ENCODE results near the gene OSBPL6. TPM values are rescaled to one million over a fixed set of nuclear protein-coding genes. Genes with fewer than 3 reads are reported as not detected.
"Not testable (repeated sequence)": the region's sequence is repeated elsewhere in the genome, so short reads cannot be mapped to it uniquely, and the experiment has no call there.

Gene OSBPL6
- total RNA-seq, result 1.8 TPM

- intact Hi-C loops (cut with DNase I), result no loop called here
- peak; percentile 81 for DNase-seq (ENCODE audit: low spot score)
- peak; percentile 97 for ATAC-seq
These were observed at the start of gene OSBPL6 for GRCh38 chr2:178193823-178194599. Gene OSBPL6, plus strand, starts transcription at chr2:178194512. Its CDS starts 111,673 bp downstream, at chr2:178306185.

DNA sequence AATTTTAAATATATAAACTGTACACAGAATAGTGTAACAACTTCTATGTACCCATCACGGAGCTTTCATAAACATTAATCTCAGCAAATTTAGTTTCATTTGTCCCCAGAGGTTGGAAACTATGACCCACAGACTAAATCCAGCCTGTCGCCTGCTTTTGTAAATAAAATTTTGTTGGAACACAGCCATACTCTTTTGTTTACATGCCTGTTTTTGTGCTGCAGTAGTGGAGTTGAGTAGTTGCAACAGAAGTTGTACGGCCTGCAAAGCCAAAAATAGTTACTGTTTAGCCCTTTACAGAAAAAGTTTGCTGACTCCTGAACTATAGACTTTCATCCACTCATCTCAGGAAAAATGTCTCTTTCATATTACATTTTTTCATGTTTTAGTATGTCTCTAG, 42.3 kb upstream of the OSBPL6 start:
- ATAC-seq, result peak; percentile 26
- DNase-seq (ENCODE audit: low spot score), result no peak
- intact Hi-C loops (cut with DNase I), result loop anchor here (2.0 kb wide), 1 partner anchor 79 kb away; no protein-coding TSS in a partner anchor

DNA sequence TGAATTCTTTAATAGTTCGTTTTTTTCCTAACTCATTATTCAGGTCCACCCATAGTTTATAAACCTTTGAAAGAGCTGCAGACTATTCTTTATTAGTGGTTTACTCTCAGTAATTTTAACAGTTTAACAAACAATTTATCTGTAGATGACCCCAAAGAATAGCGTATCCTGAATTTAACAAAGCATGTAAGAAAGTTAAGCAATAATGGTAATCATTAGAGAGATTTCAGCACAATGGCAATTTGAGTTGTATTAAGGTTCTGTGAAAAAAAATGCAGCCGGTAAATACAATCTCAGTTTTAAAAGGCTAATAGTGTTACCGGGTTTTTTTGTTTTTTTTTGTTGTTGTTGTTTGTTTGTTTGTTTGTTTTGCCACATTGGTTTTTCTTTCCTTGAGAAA, 41.8 kb upstream of the OSBPL6 start:
- DNase-seq (ENCODE audit: low spot score), result no peak
- intact Hi-C loops (cut with DNase I), result loop anchor here (2.0 kb wide), 1 partner anchor 78 kb away; no protein-coding TSS in a partner anchor
- no peak for ATAC-seq

DNA sequence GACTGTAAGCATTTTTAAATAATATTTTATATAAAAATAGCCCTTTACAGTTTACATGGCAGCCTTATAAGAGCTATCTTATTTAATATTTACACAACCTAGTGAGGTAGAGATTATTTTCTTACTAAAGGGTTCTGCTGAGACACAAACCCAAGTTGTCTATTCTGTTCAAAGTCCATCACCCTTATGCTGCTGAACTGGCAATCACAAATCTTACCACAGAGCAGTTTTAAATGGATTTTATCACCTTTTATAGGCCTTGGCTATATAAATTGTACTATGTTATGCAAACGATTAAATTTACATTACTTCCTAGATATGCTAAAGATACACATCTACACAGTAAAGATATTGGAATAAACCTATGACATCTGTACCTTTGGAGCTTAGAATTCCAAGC, 41.3 kb upstream of the OSBPL6 start:
- DNase-seq (ENCODE audit: low spot score) (no peak), ATAC-seq (no peak)
- intact Hi-C loops (cut with DNase I), result loop anchor here (2.0 kb wide), 1 partner anchor 78 kb away; no protein-coding TSS in a partner anchor

DNA sequence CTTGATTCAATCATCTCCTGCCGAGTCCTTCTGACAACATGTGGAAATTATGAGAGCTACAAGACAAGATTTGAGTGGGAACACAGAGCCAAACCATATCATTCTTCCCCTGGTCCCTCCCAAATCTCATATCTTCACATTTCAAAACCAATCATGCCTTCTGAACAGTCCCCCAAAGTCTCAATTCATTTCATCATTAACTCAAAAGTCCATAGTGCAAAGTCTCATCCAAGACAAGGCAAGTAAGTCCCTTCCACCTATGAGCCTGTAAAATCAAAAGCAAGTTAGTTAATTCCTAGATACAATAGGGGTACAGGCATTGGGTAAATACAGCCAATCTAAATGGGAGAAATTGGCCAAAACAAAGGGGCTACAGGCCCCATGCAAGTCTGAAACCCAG, 40.4 kb upstream of the OSBPL6 start:
- ATAC-seq, result not testable (repeated sequence)
- intact Hi-C loops (cut with DNase I), result loop anchor here (2.0 kb wide), 1 partner anchor 77 kb away; no protein-coding TSS in a partner anchor

DNA sequence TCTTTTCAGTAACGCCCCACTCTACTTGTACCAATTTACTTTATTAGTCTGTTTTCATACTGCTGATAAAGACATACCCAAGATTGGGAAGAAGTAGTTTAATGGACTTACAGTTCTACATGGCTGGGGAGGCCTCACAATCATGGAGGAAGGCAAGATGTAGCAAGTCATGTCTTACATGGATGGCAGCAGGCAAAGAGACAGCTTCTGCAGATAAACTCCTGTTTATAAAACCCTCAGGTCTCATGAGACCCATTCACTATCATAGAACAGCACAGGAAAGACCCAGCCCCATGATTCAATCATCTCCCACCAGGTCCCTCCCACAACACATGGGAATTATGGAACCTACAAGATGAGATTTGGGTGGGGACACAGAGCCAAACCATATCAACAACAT, 38.8 kb upstream of the OSBPL6 start:
- ATAC-seq, result no peak
- DNase-seq (ENCODE audit: low spot score), result no peak
- intact Hi-C loops (cut with DNase I), result no loop called here

More for the DNA sequence above, 40.4 kb upstream of the OSBPL6 start:
- DNase-seq (ENCODE audit: low spot score), result not testable (repeated sequence)

DNA sequence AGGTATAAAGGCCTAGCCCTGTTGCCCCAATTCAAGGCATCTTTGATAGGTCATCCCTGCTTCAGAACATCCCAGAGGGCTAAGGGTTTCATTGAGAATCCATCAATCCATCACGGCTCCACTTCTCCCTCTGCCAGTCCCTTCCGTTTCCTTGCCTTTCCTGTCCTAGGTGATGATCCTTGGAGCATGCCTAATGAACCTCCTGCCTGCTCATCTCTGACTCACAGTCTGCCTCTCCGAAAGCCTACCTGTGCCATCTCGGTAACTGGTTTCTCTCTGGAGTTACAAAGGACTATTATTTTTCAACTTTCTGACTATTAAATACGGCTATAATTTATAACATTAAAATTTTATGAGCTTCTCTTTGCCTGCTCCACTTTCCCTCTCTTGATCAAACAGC, 36.7 kb upstream of the OSBPL6 start:
- no peak for DNase-seq (ENCODE audit: low spot score)
- no peak for ATAC-seq
- intact Hi-C loops (cut with DNase I), result no loop called here

- ATAC-seq (no peak), DNase-seq (ENCODE audit: low spot score) (no peak)
- intact Hi-C loops (cut with DNase I), result no loop called here
These were observed 34.3 kb upstream of the OSBPL6 start for GRCh38 chr2:178159966-178160365.

DNA sequence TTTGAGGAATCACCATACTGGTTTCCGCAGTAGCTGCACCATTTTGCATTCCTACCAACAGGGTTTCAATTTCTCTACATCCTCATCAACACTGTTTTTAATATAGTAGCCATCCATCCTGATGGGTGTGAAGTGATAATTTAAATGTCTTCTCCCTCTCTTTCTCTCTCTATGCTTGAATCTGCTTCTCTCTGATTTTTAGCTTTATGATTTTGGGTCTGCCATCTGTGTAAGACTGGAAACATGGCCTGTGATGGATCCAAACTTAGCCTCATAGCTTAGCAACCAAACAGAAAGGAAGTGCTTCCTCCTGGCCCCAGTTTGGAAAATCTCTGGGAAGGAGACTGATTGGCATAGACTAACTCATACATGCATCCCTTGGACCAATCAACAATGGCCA, 33.7 kb upstream of the OSBPL6 start:
- intact Hi-C loops (cut with DNase I), result no loop called here
- DNase-seq (ENCODE audit: low spot score) (no peak), ATAC-seq (no peak)

DNA sequence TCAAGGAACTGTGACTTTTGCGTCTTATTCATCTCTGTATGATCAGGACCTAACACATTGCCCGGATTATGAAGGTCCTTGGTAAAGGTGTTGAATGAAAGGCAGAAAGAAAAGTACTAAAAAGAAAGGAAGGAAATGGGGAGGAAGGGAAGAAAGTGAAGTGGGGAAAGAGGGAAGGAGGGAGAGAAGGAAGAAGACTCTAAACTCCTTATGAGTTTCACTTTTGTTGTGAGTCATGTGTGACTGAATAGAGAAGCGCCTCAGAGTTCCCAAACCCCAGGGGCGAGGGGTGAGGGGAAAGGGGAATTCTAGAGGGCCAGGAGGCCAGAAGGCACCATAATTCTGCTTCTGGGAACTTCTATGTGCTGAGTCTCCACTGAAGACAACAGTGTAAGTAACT, 30.9 kb upstream of the OSBPL6 start:
- intact Hi-C loops (cut with DNase I), result no loop called here
- DNase-seq (ENCODE audit: low spot score) (no peak), ATAC-seq (no peak)

GRCh38 chr2:178163911-178164310, 30.4 kb upstream of the OSBPL6 start:
- intact Hi-C loops (cut with DNase I), result no loop called here
- DNase-seq (ENCODE audit: low spot score) (no peak), ATAC-seq (no peak)

GRCh38 chr2:178173657-178174056, 20.7 kb upstream of the OSBPL6 start:
- ATAC-seq, result no peak

GRCh38 chr2:178177066-178177679, 17.1 kb upstream of the OSBPL6 start:
- no peak for DNase-seq (ENCODE audit: low spot score)
- ATAC-seq, result no peak
- intact Hi-C loops (cut with DNase I), result no loop called here

More at GRCh38 chr2:178173657-178174056, 20.7 kb upstream of the OSBPL6 start:
- intact Hi-C loops (cut with DNase I), result no loop called here
- no peak for DNase-seq (ENCODE audit: low spot score)

DNA sequence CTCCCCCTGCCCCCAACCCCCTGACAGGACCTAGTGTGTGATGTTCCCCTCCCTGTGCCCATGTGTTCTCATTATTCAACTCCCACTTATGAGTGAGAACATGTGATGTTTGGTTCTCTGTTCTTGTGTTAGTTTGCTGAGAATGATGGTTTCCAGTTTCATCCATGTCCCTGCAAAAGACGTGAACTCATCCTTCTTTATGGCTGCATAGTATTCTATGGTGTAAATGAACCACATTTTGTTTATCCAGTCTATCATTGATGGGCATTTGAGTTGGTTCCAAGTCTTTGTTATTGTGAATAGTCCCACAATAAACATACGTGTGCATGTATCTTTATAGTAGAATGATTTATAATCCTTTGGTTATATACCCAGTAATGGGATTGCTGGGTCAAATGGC, 13.7 kb upstream of the OSBPL6 start:
- intact Hi-C loops (cut with DNase I); DNase-seq (ENCODE audit: low spot score); ATAC-seq: not testable (repeated sequence)

GRCh38 chr2:178187861-178188260, 6.5 kb upstream of the OSBPL6 start:
- ATAC-seq, result no peak
- no peak for DNase-seq (ENCODE audit: low spot score)
- intact Hi-C loops (cut with DNase I), result no loop called here

DNA sequence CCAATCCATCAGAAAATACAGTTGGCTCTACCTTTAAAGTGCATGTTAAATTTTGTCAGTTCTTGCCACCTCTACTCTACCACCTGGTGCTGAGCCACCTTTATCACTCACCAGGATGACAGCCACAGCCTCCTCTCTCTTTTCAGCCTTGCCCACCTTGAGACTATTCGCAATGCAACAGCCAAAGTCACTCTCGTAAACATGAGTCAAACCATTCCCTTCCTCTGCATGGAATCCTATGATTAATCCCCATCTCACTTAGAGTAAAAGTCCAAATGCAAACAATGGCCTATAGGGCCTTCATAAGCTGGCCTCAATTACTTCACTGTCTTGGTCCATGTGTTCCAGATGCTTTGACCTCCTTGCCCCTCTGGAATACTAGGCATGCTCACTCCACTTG, 5.8 kb upstream of the OSBPL6 start:
- intact Hi-C loops (cut with DNase I), result no loop called here
- no peak for DNase-seq (ENCODE audit: low spot score)
- ATAC-seq, result no peak

DNA sequence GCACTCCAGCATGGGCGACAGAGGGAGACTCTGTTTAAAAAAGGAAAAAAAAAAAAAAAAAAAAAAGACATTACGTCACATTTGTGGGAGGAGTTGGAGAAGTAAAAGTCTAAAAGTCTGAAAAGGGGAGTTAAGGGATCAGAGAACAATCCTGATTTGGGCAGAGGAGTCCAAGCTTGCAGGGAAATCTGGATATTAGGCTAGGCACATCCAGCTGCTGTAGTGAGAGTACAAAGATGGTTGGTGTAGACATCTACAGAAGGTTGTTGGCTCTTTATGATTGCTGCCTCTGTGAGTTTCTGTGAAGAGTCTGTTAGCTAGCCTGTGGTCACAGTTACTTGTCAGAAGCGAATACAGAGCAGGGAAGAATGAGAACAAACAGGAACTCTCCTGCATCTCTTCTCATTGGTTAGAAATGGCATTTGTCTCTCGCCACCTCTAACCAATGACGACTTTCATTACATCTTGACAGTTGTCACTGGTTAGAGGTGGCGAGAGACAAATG, 3.3 kb upstream of the OSBPL6 start:
- ATAC-seq (no peak), DNase-seq (ENCODE audit: low spot score) (no peak)
- intact Hi-C loops (cut with DNase I), result no loop called here

DNA sequence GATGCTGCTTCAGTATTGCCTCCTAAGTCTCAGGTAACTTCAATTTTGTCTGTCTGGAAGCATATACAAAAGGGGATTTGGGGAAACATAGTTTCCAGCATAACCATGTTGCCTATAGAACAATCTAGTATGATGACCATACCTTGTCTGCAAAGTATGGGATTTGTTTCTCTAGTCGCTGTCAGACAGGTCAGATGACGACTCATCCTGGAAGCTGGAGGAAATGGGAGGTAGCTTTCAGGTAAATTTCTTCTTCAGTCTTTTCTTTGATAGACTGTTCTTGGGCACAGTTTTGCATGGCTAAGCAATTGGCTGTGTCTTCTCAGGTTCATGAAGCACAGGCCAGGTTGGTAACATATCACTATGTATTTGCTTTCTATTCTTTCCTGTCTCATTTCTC, 2.8 kb upstream of the OSBPL6 start:
- intact Hi-C loops (cut with DNase I), result no loop called here
- DNase-seq (ENCODE audit: low spot score) (no peak), ATAC-seq (no peak)

DNA sequence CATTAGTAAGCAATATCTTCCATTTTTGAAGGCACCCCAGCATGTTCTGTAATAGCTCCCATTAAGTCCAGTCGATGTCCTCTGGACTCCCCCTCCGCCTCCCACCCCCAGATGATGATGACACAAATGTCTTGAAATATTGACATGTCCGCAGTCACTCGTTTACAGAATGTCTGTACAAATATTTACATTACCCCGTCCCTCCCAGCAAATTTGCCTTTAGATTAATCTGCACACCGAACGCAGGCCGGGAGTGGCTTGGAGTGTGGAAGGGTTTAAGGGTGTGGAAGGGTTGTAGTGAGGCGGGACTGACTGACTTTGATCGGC, 853 bp upstream of the OSBPL6 start:
- ATAC-seq (no peak), DNase-seq (ENCODE audit: low spot score) (no peak)
- intact Hi-C loops (cut with DNase I), result no loop called here

DNA sequence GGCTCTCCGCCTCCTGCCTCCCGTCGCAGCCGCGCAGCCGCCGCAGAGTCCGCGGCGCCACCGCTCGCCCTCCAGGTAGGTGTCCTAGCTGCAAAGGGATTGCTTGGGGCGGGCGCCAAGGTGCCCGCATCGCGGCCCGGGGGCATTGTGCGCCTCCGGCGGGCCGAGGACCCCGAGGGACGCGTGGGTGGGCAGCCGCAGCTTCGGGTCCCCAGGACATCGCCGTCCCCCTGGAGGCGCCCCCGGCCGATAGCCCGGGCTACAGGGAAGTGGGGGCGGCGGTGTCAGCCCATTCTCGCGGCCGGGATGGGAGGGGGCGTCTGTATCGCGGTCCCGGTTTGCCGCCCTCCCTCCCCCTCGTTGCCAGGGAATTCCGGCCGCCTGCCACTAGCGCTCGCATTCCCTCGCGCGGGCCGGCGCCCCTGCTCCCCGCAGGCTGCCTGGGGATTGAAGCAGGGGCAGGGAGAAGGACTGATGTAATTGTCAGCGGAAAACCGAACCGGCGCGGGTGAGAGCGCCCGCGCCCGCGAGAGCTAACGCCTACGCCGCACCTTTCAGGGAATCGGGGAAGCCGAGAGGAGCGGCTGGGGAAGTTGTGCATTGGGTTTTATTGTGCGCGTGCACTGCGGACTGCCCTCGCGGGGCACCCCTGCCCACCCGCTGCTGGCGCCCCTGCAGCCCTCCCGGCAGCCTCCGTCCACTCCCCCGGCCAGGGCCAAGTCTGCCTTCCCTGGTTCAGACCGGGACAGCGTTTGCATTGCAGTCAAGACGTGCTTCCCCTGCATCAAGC, 483 bp downstream of the OSBPL6 start:
- DNase-seq (ENCODE audit: low spot score), result peak; percentile 66
- peak; percentile 30 for ATAC-seq
- intact Hi-C loops (cut with DNase I), result no loop called here
